Thyroid gland (tissue), 4 donors: ENCODE results near the gene PSME1. TPM values are rescaled to one million over a fixed set of nuclear protein-coding genes. Genes with fewer than 3 reads are reported as not detected.

ENCODE experiments used
- DNase-seq, 2 donors: peaks; one replicate each; pipeline ENCODE4 v3.0.0-alpha.2; 2019
- H3K27ac ChIP-seq, 3 donors: fragments of 200-600 bp; sonication (generic); 1 replicate in 2 of 3; 2 replicates in 1 of 3; pipeline ENCODE4 v1.5.1; 2016 to 2019; ENCODE audit warnings: mild to moderate bottlenecking in 1 of 3, moderate library complexity in 1 of 3
- H3K27me3 ChIP-seq: fragments of 200-600 bp; sonication (generic); one replicate; pipeline ENCODE4 v1.5.1; 2019
- H3K36me3 ChIP-seq, 2 donors: fragments of 200-600 bp; sonication (generic); one replicate each; pipeline ENCODE4 v1.5.1; 2016 to 2019
- H3K4me1 ChIP-seq, 2 donors: fragments of 200-600 bp; sonication (generic); one replicate each; pipeline ENCODE4 v1.5.1; 2017 to 2019
- H3K4me3 ChIP-seq, 3 donors: fragments of 200-600 bp; sonication (generic); replicated peaks in 1 of 3; 1 replicate in 2 of 3; 2 replicates in 1 of 3; pipeline ENCODE4 v1.5.1; 2016; ENCODE audit warnings: mild to moderate bottlenecking in 1 of 3
- H3K9me3 ChIP-seq: fragments of 200-600 bp; sonication (generic); one replicate; pipeline ENCODE4 v1.5.1; 2017
- CTCF ChIP-seq, 6 experiments: fragments of 200-600 bp in 3 of 6; fragments of 450-650 bp in 3 of 6; sonication (generic) in 3 of 6; IDR thresholded peaks; one replicate each; pipeline ENCODE4 v1.5.1; 2016 to 2019; ENCODE audit warnings: antibody characterized with exemption in 6 of 6, mild to moderate bottlenecking in 2 of 6, inconsistent platforms in 1 of 6, moderate library complexity in 1 of 6
- POLR2A ChIP-seq, 2 donors: fragments of 450-650 bp; IDR thresholded peaks; one replicate each; pipeline ENCODE4 v1.6.1; 2017; ENCODE audit warnings: antibody characterized with exemption in 2 of 2, mild to moderate bottlenecking in 2 of 2, moderate library complexity in 1 of 2
- WGBS, 2 donors: methylation state at CpG; one replicate each; pipeline ENCODE4 v1.1.5; 2017; 5-methylcytosine and 5-hydroxymethylcytosine counted together
- intact Hi-C: fragments of 100-400 bp; cut with DNase I; formaldehyde crosslinking; loops from one replicate; pipeline ENCODE4 v1.15.1; 2023
- total RNA-seq, 4 donors: library from RNA; depleted of rRNA; stranded (reverse); fragments of >200 nt; gene quantifications; one replicate each; pipeline ENCODE4 v1.2.3, GENCODE V29; 2016

PSME1 gene
- total RNA-seq, 4 donors from 2014 or later: 117 to 193 (median 186) TPM

- Histone ChIP-seq H3K27ac (peak overlapping the region; percentile 98 to 100 (median 99)), H3K4me3 (peak overlapping the region; percentile 63 to 97 (median 90)), H3K4me1 (peaks cover 13 to 14% of the 10 kb centered on the region in 2 donors), H3K36me3 (peaks cover 10 to 17% of the 10 kb centered on the region in 2 donors), H3K27me3 (no peaks in the 10 kb centered on the region), H3K9me3 (no peaks in the 10 kb centered on the region)
- WGBS, 2 donors: 0 to 1% methylated on average over 32 to 42 of the region's 42 CpGs
- TF ChIP-seq CTCF (IDR thresholded peaks at IDR 0.05): peak in 1 of 6 experiments; percentile 7
- TF ChIP-seq POLR2A (IDR thresholded peaks at IDR 0.05): peak; percentile 25 to 80
- intact Hi-C loops: no loop called here
- peak; percentile 85 to 90 for DNase-seq
Measured at GRCh38 chr14:24113801-24114531, 22.0 kb upstream of the PSME1 start.

DNA sequence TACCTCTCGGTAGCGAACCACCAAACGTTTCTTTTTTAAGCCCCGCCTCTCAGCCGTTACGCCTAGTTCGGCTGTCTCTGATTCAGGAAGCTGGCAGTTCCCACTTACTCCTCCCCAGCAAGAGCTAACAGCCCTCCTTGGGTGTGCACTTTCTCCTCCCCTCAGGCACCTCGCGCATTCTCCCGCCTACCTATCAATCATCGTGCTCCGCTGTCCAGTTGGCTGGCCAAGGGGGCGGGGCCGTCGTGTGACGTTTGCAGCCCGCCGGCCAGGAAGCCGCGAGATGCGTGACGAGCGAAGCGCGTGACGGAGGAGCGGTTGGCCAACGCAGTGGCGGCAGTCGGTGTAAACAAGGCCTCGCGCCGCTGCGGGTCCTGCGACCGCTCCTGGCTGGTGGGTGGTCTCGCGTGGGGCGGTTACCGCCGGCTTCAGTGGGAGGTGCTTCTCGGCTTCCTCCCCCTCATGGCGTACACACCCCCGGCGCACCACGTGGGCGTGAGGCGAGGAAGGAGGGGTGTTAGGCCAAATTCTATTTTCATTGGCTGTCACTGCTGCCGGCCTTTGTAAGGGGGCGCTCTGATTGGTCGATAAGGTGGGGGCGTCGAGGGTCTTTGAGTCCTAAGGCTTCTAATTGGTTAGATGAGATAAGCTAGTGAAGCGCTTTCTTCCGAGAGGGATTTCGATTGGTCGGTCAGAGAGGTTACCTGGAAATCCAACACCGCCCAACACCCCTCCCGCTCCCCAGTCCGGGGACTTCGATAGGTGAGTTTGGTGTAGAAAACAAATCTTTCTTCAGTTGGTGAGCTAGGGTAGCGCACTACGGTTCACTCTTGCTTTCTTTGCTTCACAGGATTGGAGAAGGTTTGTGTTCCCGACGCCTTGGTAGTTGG lies 21.2 kb upstream of the PSME1 start, which contains the start of the genes DCAF11 and NRL:
DCAF11 (plus strand) TSS at position 246 of the 890 bp plus-strand sequence. CDS start 818 bp downstream, outside the sequence.
NRL (minus strand) TSS at position 418 of the 890 bp plus-strand sequence. CDS start 32,101 bp downstream, outside the sequence.
- TF ChIP-seq POLR2A (IDR thresholded peaks at IDR 0.05): peak; percentile 41 to 66
- TF ChIP-seq CTCF (IDR thresholded peaks at IDR 0.05): no peak
- intact Hi-C loops: no loop called here
- H3K9me3 ChIP-seq: no peaks in the 10 kb centered on the region
- peaks cover 16 to 25% of the 10 kb centered on the region in 2 donors for H3K36me3 ChIP-seq
- H3K4me1 ChIP-seq: peaks cover 13 to 14% of the 10 kb centered on the region in 2 donors
- H3K4me3 ChIP-seq: peak within 1 kb of the TSS; percentile 63 to 97 (median 90)
- 0% methylated on average over 32 to 45 of the region's 65 CpGs for WGBS, 2 donors
- peak within 1 kb of the TSS; percentile 98 to 100 (median 99) for H3K27ac ChIP-seq
- H3K27me3 ChIP-seq: no peaks in the 10 kb centered on the region
- DNase-seq: peak; percentile 99

DNA sequence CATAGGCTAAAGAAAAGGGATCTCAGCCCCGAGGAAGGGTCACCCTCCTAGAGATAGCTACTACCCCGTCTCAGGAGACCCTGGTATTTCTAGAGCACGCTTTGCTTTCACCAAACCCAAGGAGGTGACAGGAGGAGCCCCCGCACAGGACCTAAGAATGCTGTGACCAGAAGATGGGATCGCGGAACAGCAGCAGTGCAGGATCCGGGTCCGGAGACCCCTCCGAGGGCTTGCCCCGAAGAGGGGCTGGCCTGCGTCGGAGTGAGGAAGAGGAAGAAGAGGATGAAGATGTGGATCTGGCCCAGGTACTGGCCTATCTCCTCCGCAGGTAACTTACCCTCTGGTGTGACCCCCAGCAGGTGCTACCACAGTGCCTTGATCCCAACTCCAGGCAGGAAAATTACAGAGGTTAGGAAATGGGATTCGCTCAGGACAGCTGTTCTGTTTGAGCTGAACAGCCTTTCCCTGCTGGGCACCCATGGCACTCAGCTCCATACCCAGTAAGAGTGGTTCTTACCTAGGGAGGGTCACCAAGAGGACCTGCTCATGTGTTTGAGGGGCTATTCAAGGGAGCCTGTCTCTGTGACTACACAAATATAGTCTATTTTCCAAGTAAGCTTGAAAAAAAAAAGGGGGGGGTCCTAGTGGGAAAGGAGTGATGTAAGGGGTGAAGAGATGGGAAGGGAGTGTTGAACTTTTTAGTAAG lies 20.4 kb upstream of the PSME1 start:
- intact Hi-C loops: no loop called here
- DNase-seq: no peak
- H3K27ac ChIP-seq: peak overlapping the region; percentile 11 to 100 (median 98)

More for the DNA sequence above, 20.4 kb upstream of the PSME1 start:
- no peaks in the 10 kb centered on the region for H3K27me3 ChIP-seq
- H3K4me1 ChIP-seq: peaks cover 13 to 14% of the 10 kb centered on the region in 2 donors
- 3% methylated on average over 10 to 14 of the region's 14 CpGs for WGBS, 2 donors
- peaks cover 24 to 31% of the 10 kb centered on the region in 2 donors for H3K36me3 ChIP-seq
- no peak for TF ChIP-seq POLR2A (IDR thresholded peaks at IDR 0.05)
- TF ChIP-seq CTCF (IDR thresholded peaks at IDR 0.05): no peak
- no peaks in the 10 kb centered on the region for H3K9me3 ChIP-seq
- peak overlapping the region; percentile 60 to 82 (median 63) for H3K4me3 ChIP-seq
